Measurements from ENCODE around the gene SGMS1. TPM values are rescaled to one million over a fixed set of nuclear protein-coding genes. Genes with fewer than 3 reads are reported as not detected.

SGMS1 gene
- total and polyA plus RNA-seq, 2 donors (not counting 1 experiment from before 2014, with no cell fraction given) = 10.0 to 43.5 TPM

- Mint-ChIP-seq H3K4me1 (peaks cover 8% of the 10 kb centered on the region), H3K9me3 (ENCODE audit: insufficient read depth) (no peaks in the 10 kb centered on the region), H3K27ac (no peak overlapping the region), H3K27me3 (no peaks in the 10 kb centered on the region), H3K4me3 (no peak overlapping the region)
- Histone ChIP-seq H4K20me1 (ENCODE audit: control insufficient read depth, insufficient read depth, low read length, poor library complexity, severe bottlenecking) (no peaks in the 10 kb centered on the region), H2AFZ (ENCODE audit: insufficient read depth, low read depth, low read length, poor library complexity, severe bottlenecking) (no peak overlapping the region), H3K4me1 (ENCODE audit: control insufficient read depth in 2 of 2, insufficient read depth in 2 of 2, low read length in 2 of 2) (peaks cover 6 to 8% of the 10 kb centered on the region in 2 donors), H3K9me3 (ENCODE audit: control extremely low read depth in 1 of 3, control insufficient read depth in 2 of 3, insufficient read depth in 1 of 3, low read length in 2 of 3) (no peaks in the 10 kb centered on the region), H3K79me2 (ENCODE audit: control insufficient read depth, insufficient read depth, low read length) (no peaks in the 10 kb centered on the region), H3K4me2 (replicated peaks; ENCODE audit: low read depth, low read length, poor library complexity, severe bottlenecking) (no peak overlapping the region), H3K9ac (ENCODE audit: low read length) (no peak overlapping the region), H3K36me3 (replicated peaks in 1 of 2; ENCODE audit: control extremely low read depth in 1 of 2, control insufficient read depth in 1 of 2, extremely low read depth in 1 of 2, insufficient read depth in 2 of 2, low read length in 1 of 2) (peaks cover 0 to 10% of the 10 kb centered on the region in 2 experiments), H3K4me3 (ENCODE audit: control extremely low read depth in 1 of 5, extremely low read depth in 1 of 5, insufficient read depth in 1 of 5, low read depth in 2 of 5, low read length in 4 of 5) (no peak overlapping the region), H3K27me3 (replicated peaks in 1 of 4; ENCODE audit: control extremely low read depth in 1 of 4, control insufficient read depth in 3 of 4, insufficient read depth in 4 of 4, low read length in 3 of 4) (no peaks in the 10 kb centered on the region), H3K27ac (ENCODE audit: low read length in 2 of 2) (no peak overlapping the region)
- 100% methylated on average over 3 of the region's 4 CpGs for WGBS (ENCODE audit: insufficient coverage)
- no peak for TF ChIP-seq EZH2 (IDR thresholded peaks at IDR 0.05; ENCODE audit: borderline replicate concordance, insufficient read depth, low read depth, low read length, poor library complexity, severe bottlenecking)
- TF ChIP-seq CTCF (IDR thresholded peaks at IDR 0.05) = no peak
- DNase-seq = no peak
- no peak for ATAC-seq (ENCODE audit: low read depth)
- intact Hi-C loops (cut with micrococcal nuclease) = loop anchor here (10.0 kb wide), 2 partner anchors 173 to 353 kb away; no protein-coding TSS in a partner anchor
- CTCF ChIA-PET = no interaction called here
- POLR2A ChIA-PET = no interaction called here
Measured at GRCh38 chr10:50627896-50628295, 4.1 kb upstream of the SGMS1 start.

- TF ChIP-seq EZH2 (IDR thresholded peaks at IDR 0.05; ENCODE audit: borderline replicate concordance, insufficient read depth, low read depth, low read length, poor library complexity, severe bottlenecking) (no peak), CTCF (IDR thresholded peaks at IDR 0.05) (no peak)
- H3K4me3 ChIP-seq (ENCODE audit: control extremely low read depth in 1 of 5, extremely low read depth in 1 of 5, insufficient read depth in 1 of 5, low read depth in 2 of 5, low read length in 4 of 5) = no peak overlapping the region
- WGBS (ENCODE audit: insufficient coverage) = 86% methylated on average over 1 of the region's 1 CpG
- no peaks in the 10 kb centered on the region for H3K9me3 ChIP-seq (ENCODE audit: control extremely low read depth in 1 of 3, control insufficient read depth in 2 of 3, insufficient read depth in 1 of 3, low read length in 2 of 3)
- Mint-ChIP-seq H3K27ac (no peak overlapping the region), H3K27me3 (no peaks in the 10 kb centered on the region), H3K9me3 (ENCODE audit: insufficient read depth) (no peaks in the 10 kb centered on the region), H3K4me3 (no peak overlapping the region), H3K4me1 (peaks cover 8% of the 10 kb centered on the region)
- no peaks in the 10 kb centered on the region for H4K20me1 ChIP-seq (ENCODE audit: control insufficient read depth, insufficient read depth, low read length, poor library complexity, severe bottlenecking)
- no peak overlapping the region for H2AFZ ChIP-seq (ENCODE audit: insufficient read depth, low read depth, low read length, poor library complexity, severe bottlenecking)
- no peaks in the 10 kb centered on the region for H3K79me2 ChIP-seq (ENCODE audit: control insufficient read depth, insufficient read depth, low read length)
- no peak overlapping the region for H3K9ac ChIP-seq (ENCODE audit: low read length)
- ChIA-PET CTCF (no interaction called here), POLR2A (no interaction called here)
- no peaks in the 10 kb centered on the region for H3K27me3 ChIP-seq (replicated peaks in 1 of 4; ENCODE audit: control extremely low read depth in 1 of 4, control insufficient read depth in 3 of 4, insufficient read depth in 4 of 4, low read length in 3 of 4)
- intact Hi-C loops (cut with micrococcal nuclease) = loop anchor here (10.0 kb wide), 2 partner anchors 173 to 353 kb away; no protein-coding TSS in a partner anchor
- DNase-seq = no peak
- H3K4me2 ChIP-seq (replicated peaks; ENCODE audit: low read depth, low read length, poor library complexity, severe bottlenecking) = no peak overlapping the region
- no peak for ATAC-seq (ENCODE audit: low read depth)
- no peak overlapping the region for H3K27ac ChIP-seq (ENCODE audit: low read length in 2 of 2)
- H3K36me3 ChIP-seq (replicated peaks in 1 of 2; ENCODE audit: control extremely low read depth in 1 of 2, control insufficient read depth in 1 of 2, extremely low read depth in 1 of 2, insufficient read depth in 2 of 2, low read length in 1 of 2) = peaks cover 0 to 10% of the 10 kb centered on the region in 2 experiments
- peaks cover 6 to 9% of the 10 kb centered on the region in 2 donors for H3K4me1 ChIP-seq (ENCODE audit: control insufficient read depth in 2 of 2, insufficient read depth in 2 of 2, low read length in 2 of 2)
Measured at GRCh38 chr10:50627443-50627842, 3.7 kb upstream of the SGMS1 start.
